Measurements from ENCODE around the gene FAF1.

DNA sequence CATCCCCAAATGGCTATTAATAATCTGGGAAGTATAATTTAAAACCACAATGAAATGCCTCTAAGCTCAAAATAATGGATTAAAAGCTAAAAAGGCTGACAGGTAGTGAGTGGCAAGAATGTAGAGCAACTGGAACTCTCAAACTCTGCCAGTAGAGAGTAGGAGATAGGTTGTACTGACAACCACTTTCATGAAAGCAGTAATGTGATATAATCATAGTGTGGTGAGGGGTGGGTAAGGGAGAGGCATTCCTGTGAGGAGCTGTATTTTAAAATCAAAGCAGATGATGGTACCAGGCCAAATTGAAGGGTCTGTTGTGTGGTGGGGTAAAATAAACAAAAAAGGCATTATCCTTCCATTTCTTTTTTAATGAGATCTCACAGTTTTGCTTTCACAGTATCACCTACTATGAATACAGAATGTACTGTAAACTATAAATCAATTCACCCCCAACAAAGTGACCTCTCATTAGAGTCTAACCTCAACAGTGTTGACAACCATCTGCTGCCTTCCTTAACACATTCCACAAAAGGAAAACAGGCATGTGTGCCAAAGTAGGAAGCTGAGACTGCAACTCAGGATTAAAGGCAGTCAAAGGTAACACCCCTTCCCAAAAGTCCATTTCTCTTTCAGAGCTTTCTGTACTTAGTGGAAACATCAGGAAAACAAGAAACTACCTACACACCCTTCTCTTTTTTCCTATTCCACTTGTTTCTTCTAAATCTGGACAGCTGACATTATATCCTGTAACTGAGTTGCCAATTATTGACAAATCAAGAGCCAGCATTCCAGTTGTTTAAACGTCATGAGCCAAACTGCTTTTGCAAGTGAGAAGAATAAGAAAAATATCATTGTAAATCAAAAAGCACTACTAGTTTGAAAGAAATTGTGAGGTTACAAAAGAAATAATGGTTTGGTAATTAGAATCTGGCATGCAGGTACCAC, 130.8 kb downstream of the FAF1 start:
- TF ChIP-seq, protein P1, sequence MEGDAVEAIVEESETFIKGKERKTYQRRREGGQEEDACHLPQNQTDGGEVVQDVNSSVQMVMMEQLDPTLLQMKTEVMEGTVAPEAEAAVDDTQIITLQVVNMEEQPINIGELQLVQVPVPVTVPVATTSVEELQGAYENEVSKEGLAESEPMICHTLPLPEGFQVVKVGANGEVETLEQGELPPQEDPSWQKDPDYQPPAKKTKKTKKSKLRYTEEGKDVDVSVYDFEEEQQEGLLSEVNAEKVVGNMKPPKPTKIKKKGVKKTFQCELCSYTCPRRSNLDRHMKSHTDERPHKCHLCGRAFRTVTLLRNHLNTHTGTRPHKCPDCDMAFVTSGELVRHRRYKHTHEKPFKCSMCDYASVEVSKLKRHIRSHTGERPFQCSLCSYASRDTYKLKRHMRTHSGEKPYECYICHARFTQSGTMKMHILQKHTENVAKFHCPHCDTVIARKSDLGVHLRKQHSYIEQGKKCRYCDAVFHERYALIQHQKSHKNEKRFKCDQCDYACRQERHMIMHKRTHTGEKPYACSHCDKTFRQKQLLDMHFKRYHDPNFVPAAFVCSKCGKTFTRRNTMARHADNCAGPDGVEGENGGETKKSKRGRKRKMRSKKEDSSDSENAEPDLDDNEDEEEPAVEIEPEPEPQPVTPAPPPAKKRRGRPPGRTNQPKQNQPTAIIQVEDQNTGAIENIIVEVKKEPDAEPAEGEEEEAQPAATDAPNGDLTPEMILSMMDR (IDR thresholded peaks at IDR 0.05), result no peak
- TF ChIP-seq POLR2A (IDR thresholded peaks at IDR 0.05), result no peak

Data from transverse colon (tissue), 3 donors.